D721Med (cell line): Measurements from ENCODE around the gene SLAMF8.
A peak's percentile ranks its signal among the peaks of the same experiment; 100 is the strongest.

Experiments
- DNase-seq: peaks from one replicate; pipeline ENCODE4 v3.0.0; 2011; ENCODE audit warnings: low spot score; ENCODE audit not compliant: insufficient read length
- FAIRE-seq: peaks from 2 replicates; lab custom pipeline; 2011; peaks lifted over from hg19 to GRCh38; lab: Jason Lieb, UNC
- TF ChIP-seq, protein P1 (sequence below): IDR thresholded peaks from 2 replicates; pipeline ENCODE4 v1.5.1; 2012; ENCODE audit warnings: mild to moderate bottlenecking, control low read depth; ENCODE audit not compliant: insufficient read depth; ENCODE audit errors: missing control alignments

SLAMF8 gene

DNA sequence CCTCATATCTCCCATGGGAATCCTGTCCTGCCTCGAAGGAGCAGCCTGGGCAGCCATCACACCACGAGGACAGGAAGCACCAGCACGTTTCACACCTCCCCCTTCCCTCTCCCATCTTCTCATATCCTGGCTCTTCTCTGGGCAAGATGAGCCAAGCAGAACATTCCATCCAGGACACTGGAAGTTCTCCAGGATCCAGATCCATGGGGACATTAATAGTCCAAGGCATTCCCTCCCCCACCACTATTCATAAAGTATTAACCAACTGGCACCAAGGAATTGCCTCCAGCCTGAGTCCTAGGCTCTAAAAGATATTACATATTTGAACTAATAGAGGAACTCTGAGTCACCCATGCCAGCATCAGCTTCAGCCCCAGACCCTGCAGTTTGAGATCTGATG lies 8.7 kb downstream of the SLAMF8 start:
- FAIRE-seq (no peak), DNase-seq (no peak)
- TF ChIP-seq, protein P1, sequence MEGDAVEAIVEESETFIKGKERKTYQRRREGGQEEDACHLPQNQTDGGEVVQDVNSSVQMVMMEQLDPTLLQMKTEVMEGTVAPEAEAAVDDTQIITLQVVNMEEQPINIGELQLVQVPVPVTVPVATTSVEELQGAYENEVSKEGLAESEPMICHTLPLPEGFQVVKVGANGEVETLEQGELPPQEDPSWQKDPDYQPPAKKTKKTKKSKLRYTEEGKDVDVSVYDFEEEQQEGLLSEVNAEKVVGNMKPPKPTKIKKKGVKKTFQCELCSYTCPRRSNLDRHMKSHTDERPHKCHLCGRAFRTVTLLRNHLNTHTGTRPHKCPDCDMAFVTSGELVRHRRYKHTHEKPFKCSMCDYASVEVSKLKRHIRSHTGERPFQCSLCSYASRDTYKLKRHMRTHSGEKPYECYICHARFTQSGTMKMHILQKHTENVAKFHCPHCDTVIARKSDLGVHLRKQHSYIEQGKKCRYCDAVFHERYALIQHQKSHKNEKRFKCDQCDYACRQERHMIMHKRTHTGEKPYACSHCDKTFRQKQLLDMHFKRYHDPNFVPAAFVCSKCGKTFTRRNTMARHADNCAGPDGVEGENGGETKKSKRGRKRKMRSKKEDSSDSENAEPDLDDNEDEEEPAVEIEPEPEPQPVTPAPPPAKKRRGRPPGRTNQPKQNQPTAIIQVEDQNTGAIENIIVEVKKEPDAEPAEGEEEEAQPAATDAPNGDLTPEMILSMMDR: no peak

DNA sequence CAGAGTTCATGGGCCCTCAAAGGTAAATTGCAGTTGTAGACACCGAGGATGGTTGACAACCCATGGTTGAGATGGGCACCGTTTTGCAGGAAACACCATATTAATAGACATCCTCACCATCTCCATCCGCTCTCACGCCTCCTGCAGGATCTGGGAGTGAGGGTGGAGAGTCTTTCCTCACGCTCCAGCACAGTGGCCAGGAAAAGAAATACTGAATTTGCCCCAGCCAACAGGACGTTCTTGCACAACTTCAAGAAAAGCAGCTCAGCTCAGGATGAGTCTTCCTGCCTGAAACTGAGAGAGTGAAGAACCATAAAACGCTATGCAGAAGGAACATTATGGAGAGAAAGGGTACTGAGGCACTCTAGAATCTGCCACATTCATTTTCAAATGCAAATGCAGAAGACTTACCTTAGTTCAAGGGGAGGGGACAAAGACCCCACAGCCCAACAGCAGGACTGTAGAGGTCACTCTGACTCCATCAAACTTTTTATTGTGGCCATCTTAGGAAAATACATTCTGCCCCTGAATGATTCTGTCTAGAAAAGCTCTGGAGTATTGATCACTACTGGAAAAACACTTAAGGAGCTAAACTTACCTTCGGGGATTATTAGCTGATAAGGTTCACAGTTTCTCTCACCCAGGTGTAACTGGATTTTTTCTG lies 9.3 kb downstream of the SLAMF8 start:
- FAIRE-seq: no peak
- no peak for DNase-seq
- TF ChIP-seq, protein P1: peak; percentile 12

DNA sequence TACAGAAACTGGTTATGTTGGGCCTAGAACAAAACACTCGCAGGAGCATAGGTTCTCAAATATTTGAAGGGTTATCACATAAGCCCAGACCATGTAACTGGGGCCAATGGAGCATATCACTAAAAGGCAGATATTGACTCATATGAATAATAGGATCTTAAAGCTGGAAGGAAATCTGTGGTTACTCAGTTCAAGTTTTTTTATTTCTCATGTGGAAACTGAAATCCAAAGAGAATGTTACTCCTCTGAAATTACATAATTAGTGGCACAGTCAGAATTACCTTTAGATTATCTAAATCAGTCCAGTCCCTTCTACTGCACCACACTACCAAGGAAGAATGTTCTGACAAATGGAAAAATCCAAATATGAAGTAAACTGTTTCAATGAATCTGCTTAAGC lies 12.0 kb downstream of the SLAMF8 start:
- TF ChIP-seq, protein P1: no peak
- DNase-seq (no peak), FAIRE-seq (no peak)

DNA sequence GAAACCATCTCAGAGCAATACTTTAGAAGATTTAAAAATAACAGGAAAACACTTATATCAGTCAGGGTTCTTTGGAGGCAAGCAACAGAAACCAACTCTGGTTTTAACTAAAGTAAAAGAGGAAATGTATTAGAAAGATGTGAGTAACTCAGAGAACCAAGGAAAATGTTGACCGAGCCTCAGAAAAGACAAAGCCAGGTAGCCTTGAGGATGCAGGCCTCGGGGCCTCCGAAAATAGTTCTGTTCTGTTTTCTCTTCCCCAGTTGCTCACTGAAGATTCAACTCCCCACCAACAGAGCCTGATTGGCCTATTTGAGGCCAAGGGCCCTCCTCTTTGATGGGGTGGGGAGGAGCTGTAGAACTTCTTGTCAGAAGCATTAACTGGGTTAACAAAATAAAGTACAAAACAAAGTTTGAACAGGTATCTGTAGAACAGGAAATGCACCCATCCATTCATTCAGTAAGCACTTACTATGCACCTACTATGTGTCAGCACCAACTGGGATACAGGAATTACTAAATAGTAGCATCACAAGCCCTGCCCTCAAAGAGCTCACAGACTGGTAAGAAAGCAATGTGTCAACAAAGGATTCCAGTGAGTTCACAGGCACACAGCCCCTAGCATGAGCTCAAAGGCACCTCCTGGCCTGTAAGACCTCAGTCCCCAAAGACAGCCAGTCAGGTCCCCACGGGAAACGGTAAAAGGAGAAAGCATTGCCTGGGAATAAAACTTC lies 12.6 kb downstream of the SLAMF8 start:
- DNase-seq (no peak), FAIRE-seq (no peak)
- TF ChIP-seq, protein P1: no peak

- TF ChIP-seq, protein P1: no peak
- no peak for DNase-seq
- no peak for FAIRE-seq
Measured at GRCh38 chr1:159841749-159842148, 15.1 kb downstream of the SLAMF8 start.

GRCh38 chr1:159843459-159843858 lies 16.8 kb downstream of the SLAMF8 start:
- TF ChIP-seq, protein P1: no peak
- FAIRE-seq: no peak
- DNase-seq: no peak
